Esophagus (tissue), 2 donors: ENCODE data around the gene INSIG2. TPM values are rescaled to one million over a fixed set of nuclear protein-coding genes. Genes with fewer than 3 reads are reported as not detected.

Experiments used
- H3K27ac ChIP-seq, 2 donors: one replicate each; pipeline ENCODE4 v1.5.1; 2013; ENCODE audit warnings: low read depth in 2 of 2, mild to moderate bottlenecking in 2 of 2, inconsistent platforms in 1 of 2, low read length in 1 of 2, moderate library complexity in 1 of 2
- H3K27me3 ChIP-seq, 2 donors: one replicate each; pipeline ENCODE4 v1.6.1; 2013; ENCODE audit warnings: low read length in 2 of 2, control low read depth in 1 of 2, mild to moderate bottlenecking in 1 of 2; ENCODE audit not compliant: insufficient read depth in 2 of 2, control insufficient read depth in 1 of 2
- H3K36me3 ChIP-seq, 2 donors: one replicate each; pipeline ENCODE4 v1.6.1; 2013; ENCODE audit warnings: low read length in 1 of 2; ENCODE audit not compliant: control insufficient read depth in 2 of 2, insufficient read depth in 2 of 2
- H3K4me1 ChIP-seq, 2 donors: one replicate each; pipeline ENCODE4 v1.6.1; 2013; ENCODE audit warnings: low read length in 1 of 2; ENCODE audit not compliant: control insufficient read depth in 2 of 2, insufficient read depth in 2 of 2
- H3K4me3 ChIP-seq, 2 donors: one replicate each; pipeline ENCODE4 v1.5.1; 2013; ENCODE audit warnings: low read length in 2 of 2, mild to moderate bottlenecking in 2 of 2, low read depth in 1 of 2, moderate library complexity in 1 of 2
- H3K9me3 ChIP-seq, 2 donors: one replicate each; pipeline ENCODE4 v1.6.1; 2013; ENCODE audit warnings: mild to moderate bottlenecking in 2 of 2, low read depth in 1 of 2, low read length in 1 of 2, moderate library complexity in 1 of 2; ENCODE audit not compliant: control insufficient read depth in 2 of 2, insufficient read depth in 1 of 2
- WGBS, 2 donors: extraction: QIAGEN DNeasy Blood & Tissue Kit; methylation state at CpG; one replicate each; pipeline ENCODE4 v1.1.7; 2013; 5-methylcytosine and 5-hydroxymethylcytosine counted together
- polyA plus RNA-seq, 2 donors: library from polyadenylated mRNA; stranded (reverse); fragments of 200-250 nt; gene quantifications; one replicate each; pipeline ENCODE4 v1.2.3, GENCODE V29; 2013
- donor health status: healthy with polysubstance abuse.
- donor health status: Bipolar disorder and iron deficiency.

The INSIG2 gene
- polyA plus RNA-seq, 2 donors: 7.0 to 7.5 TPM

DNA sequence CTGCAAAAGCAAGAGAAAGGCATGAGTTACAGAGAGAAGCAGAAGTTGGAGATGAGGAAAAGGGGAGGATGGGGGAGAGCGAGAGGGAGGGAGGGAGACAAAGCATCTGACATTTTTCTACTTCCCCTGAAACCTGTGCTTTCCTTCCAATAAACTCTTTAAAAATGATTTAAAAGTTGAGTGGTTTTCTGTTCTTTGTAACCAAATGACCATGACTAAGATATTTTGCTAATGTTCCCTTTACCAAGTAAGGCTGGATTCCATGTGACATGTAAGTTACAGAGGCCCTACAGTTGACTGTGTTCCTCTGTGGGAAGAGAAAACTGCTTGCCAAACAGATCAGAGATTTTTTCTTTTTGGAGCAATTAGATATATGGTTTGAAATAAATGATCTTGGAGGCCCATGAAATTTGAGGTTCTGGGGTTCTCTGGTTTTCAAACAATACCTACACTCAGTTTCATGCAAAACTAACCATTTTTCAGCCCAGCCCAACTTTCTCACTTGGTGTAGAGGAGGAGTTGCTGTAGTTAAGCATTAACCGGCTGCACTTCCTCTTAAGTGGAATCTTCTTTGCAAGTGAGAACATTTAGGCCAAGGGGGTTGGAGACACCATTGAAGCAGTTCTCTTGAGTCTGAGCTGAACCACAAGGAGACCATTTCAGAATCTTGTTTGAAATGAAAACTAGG, 34.5 kb downstream of the INSIG2 start:
- H3K9me3 ChIP-seq: no peaks in the 10 kb centered on the region
- H3K27ac ChIP-seq: no peak overlapping the region
- H3K4me3 ChIP-seq: no peak overlapping the region
- no peaks in the 10 kb centered on the region for H3K27me3 ChIP-seq
- WGBS, 2 donors: 64 to 75% methylated on average over 2 of the region's 2 CpGs
- H3K36me3 ChIP-seq: no peaks in the 10 kb centered on the region
- peaks cover 2 to 3% of the 10 kb centered on the region in 2 donors for H3K4me1 ChIP-seq

- H3K9me3 ChIP-seq: no peaks in the 10 kb centered on the region
- WGBS, 2 donors: 31 to 43% methylated on average over 3 of the region's 3 CpGs
- no peaks in the 10 kb centered on the region for H3K36me3 ChIP-seq
- H3K27ac ChIP-seq: no peak overlapping the region
- no peaks in the 10 kb centered on the region for H3K27me3 ChIP-seq
- no peak overlapping the region for H3K4me3 ChIP-seq
- peaks cover 2 to 3% of the 10 kb centered on the region in 2 donors for H3K4me1 ChIP-seq
Measured at GRCh38 chr2:118123561-118124232, 35.4 kb downstream of the INSIG2 start.

GRCh38 chr2:118124288-118124891, 36.1 kb downstream of the INSIG2 start:
- 78 to 80% methylated on average over 8 of the region's 8 CpGs for WGBS, 2 donors
- H3K36me3 ChIP-seq: no peaks in the 10 kb centered on the region
- H3K4me3 ChIP-seq: no peak overlapping the region
- H3K4me1 ChIP-seq: peaks cover 2 to 3% of the 10 kb centered on the region in 2 donors
- no peaks in the 10 kb centered on the region for H3K9me3 ChIP-seq
- H3K27ac ChIP-seq: no peak overlapping the region
- no peaks in the 10 kb centered on the region for H3K27me3 ChIP-seq

DNA sequence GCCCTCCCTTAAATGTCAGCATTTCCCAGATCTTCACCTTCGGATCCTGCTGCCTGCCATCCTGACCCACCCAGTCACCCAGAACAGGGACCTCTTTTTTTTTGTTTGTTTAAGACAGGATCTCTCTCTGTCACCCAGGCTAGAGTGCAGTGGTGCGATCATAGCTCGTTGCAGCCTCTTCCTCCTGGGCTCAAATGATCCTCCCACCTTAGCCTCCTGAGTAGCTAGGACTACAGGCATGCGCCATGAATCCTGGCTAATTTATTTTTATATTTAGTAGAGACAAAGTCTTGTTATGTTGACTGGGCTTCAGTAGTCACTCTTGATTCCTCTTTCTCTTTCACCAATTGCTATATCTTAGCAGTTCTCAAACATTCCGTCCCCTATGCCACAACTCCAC, 39.0 kb downstream of the INSIG2 start:
- Histone ChIP-seq H3K27ac (no peak overlapping the region), H3K27me3 (no peaks in the 10 kb centered on the region), H3K4me3 (no peak overlapping the region), H3K36me3 (no peaks in the 10 kb centered on the region), H3K9me3 (no peaks in the 10 kb centered on the region), H3K4me1 (peaks cover 2 to 3% of the 10 kb centered on the region in 2 donors)
- 80 to 90% methylated on average over 5 of the region's 5 CpGs for WGBS, 2 donors

DNA sequence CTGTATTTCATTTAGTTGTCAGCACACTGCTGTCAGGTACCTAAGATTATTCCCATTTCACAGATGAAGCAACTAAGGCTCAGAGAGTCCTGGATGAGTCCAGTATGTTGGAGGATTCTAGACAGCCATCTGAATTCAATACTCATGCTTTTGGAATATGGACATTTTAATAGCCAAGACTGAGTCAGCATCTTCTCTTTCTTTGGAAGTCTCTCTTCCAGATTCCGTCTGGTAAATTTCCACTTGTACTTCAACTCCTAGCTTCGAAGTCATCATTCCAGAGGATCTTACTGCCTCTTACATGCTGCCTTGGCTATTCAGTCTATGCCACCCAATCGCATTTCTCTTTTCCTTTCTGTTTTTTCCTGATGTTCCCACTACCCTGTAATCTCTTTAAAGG, 40.6 kb downstream of the INSIG2 start:
- Histone ChIP-seq H3K9me3 (no peaks in the 10 kb centered on the region), H3K27ac (no peak overlapping the region), H3K4me1 (no peaks in the 10 kb centered on the region), H3K36me3 (no peaks in the 10 kb centered on the region), H3K4me3 (no peak overlapping the region), H3K27me3 (no peaks in the 10 kb centered on the region)
- WGBS, 2 donors: 81 to 83% methylated on average over 3 of the region's 3 CpGs

DNA sequence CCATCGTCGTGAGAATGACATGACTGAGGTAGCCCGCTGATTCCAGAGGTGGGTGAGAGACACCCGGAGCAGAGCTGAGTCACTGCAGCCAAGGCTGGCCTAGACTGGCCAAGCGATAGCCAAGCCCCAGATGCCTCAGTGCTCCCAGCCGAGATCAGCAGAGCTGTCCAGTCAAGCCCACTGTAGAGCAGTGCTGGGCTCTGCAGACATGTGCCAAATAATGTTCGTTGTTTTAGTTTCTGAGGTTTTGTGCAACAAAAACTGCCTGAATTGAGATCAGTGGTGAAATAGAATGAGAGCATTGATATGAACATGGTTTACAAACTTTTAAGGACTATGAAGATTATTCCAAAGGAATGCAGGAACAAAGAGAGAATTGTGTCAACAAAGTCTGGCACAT, 42.1 kb downstream of the INSIG2 start:
- Histone ChIP-seq H3K4me1 (no peaks in the 10 kb centered on the region), H3K4me3 (no peak overlapping the region), H3K27me3 (no peaks in the 10 kb centered on the region), H3K27ac (no peak overlapping the region), H3K9me3 (no peaks in the 10 kb centered on the region), H3K36me3 (no peaks in the 10 kb centered on the region)
- 83 to 84% methylated on average over 7 of the region's 7 CpGs for WGBS, 2 donors

DNA sequence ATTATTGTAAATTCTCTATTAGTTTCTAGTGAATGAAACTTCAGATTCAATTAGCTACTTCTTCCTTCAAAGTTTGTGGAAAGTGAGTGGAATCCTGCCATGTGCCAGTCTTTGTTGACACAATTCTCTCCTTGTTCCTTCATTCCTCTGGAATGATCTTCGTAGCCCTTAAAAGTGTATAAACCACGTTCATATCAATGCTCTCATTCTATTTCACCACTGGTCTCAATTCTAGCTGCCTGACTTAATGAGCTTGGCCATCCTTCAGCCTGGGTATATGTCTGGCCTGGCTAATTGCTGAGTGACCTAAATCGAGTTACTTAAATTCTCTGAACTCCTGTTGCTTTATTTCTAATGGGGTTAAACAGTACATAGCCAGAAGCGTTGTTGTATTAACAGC, 43.5 kb downstream of the INSIG2 start:
- no peaks in the 10 kb centered on the region for H3K27me3 ChIP-seq
- H3K4me1 ChIP-seq: no peaks in the 10 kb centered on the region
- no peaks in the 10 kb centered on the region for H3K36me3 ChIP-seq
- WGBS, 2 donors: 76 to 81% methylated on average over 4 of the region's 4 CpGs
- no peak overlapping the region for H3K27ac ChIP-seq
- H3K9me3 ChIP-seq: no peaks in the 10 kb centered on the region
- no peak overlapping the region for H3K4me3 ChIP-seq

DNA sequence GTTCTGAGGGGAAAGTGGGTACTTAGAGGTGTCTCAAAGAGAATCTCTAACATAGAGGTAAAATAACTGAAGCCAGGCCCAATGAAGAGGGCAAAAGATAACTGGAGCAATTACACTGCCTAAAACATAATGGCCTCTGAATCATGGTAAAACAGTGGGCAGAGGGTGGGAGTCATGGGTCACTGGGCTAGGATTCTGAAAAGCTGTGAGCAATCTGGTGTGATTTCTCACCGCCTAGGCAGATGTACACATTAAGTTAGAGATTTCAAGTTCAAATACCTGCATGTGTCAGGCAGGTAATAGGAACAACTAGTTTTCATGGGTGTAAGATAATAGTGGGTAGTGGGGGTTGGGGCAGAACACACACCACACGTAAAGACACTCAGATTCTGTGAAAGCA, 45.6 kb downstream of the INSIG2 start:
- no peaks in the 10 kb centered on the region for H3K27me3 ChIP-seq
- H3K27ac ChIP-seq: no peak overlapping the region
- no peaks in the 10 kb centered on the region for H3K4me1 ChIP-seq
- 71 to 73% methylated on average over 2 of the region's 2 CpGs for WGBS, 2 donors
- H3K36me3 ChIP-seq: no peaks in the 10 kb centered on the region
- H3K4me3 ChIP-seq: no peak overlapping the region
- no peaks in the 10 kb centered on the region for H3K9me3 ChIP-seq

GRCh38 chr2:118134650-118135049, 46.4 kb downstream of the INSIG2 start:
- no peaks in the 10 kb centered on the region for H3K9me3 ChIP-seq
- no peaks in the 10 kb centered on the region for H3K36me3 ChIP-seq
- no peaks in the 10 kb centered on the region for H3K27me3 ChIP-seq
- no peak overlapping the region for H3K27ac ChIP-seq
- H3K4me3 ChIP-seq: no peak overlapping the region
- H3K4me1 ChIP-seq: no peaks in the 10 kb centered on the region
- WGBS, 2 donors: 78 to 83% methylated on average over 6 of the region's 6 CpGs
